ENCODE data around the gene DHRS11.

DNA sequence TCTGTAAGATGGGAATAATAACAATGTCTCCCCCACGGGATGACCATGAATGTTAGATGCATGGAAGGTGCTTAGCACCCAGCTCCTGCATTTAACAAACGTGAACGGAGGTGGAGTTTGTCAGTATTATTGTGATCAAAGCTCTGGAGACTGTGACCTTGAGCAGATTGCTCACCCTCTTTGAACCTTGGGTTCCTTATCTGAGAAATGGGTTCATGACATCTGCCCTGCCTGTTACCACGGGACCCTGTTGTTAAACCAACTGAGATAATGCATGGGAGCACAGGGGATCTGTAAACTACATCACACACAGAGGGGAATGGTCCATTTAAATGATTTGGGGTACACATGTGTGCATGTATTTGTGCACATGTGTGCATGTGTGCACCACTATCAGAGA is 39.3 kb downstream of the DHRS11 start:
- no peak for TF ChIP-seq MXI1 (IDR thresholded peaks at IDR 0.05; ENCODE audit: borderline replicate concordance, low read depth, low read length)
- TF ChIP-seq, protein P1, sequence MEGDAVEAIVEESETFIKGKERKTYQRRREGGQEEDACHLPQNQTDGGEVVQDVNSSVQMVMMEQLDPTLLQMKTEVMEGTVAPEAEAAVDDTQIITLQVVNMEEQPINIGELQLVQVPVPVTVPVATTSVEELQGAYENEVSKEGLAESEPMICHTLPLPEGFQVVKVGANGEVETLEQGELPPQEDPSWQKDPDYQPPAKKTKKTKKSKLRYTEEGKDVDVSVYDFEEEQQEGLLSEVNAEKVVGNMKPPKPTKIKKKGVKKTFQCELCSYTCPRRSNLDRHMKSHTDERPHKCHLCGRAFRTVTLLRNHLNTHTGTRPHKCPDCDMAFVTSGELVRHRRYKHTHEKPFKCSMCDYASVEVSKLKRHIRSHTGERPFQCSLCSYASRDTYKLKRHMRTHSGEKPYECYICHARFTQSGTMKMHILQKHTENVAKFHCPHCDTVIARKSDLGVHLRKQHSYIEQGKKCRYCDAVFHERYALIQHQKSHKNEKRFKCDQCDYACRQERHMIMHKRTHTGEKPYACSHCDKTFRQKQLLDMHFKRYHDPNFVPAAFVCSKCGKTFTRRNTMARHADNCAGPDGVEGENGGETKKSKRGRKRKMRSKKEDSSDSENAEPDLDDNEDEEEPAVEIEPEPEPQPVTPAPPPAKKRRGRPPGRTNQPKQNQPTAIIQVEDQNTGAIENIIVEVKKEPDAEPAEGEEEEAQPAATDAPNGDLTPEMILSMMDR (conservative IDR thresholded peaks at IDR 0.05; ENCODE audit: low read depth, low read length): no peak
- no peak for TF ChIP-seq RFX5 (IDR thresholded peaks at IDR 0.05; ENCODE audit: low read depth, low read length)
- no peak for TF ChIP-seq POLR2A (IDR thresholded peaks at IDR 0.05; ENCODE audit: low read depth, low read length)
- no peak for TF ChIP-seq CHD1 (IDR thresholded peaks at IDR 0.05; ENCODE audit: low read depth, low read length)
- TF ChIP-seq MAFK (IDR thresholded peaks at IDR 0.05; ENCODE audit: low read depth, low read length): no peak
